PC-9 (cell line): ENCODE data around the gene HS3ST6. TPM values are rescaled to one million over a fixed set of nuclear protein-coding genes. Genes with fewer than 3 reads are reported as not detected.

Experiments used
- BruUV-seq: library from RNA; stranded (reverse); fragments of 400-500 nt; replicated peaks from 2 replicates; lab custom pipeline; 2021; lab: Mats Ljungman, UMichigan
- CTCF ChIA-PET: fragments of 300-600 bp; sonication (Branson Sonifier 250); formaldehyde crosslinking; loops from one replicate; lab custom pipeline; 2022; ENCODE audit warnings: antibody characterized with exemption; lab: Charles Lee
- POLR2A ChIA-PET: fragments of 300-600 bp; sonication (Branson Sonifier 250); formaldehyde crosslinking; loops from one replicate; lab custom pipeline; 2022; ENCODE audit warnings: antibody characterized with exemption; ENCODE audit not compliant: unreplicated experiment; lab: Charles Lee
- DNase-seq, 2 experiments: peaks; one replicate each; pipeline versions ENCODE4 v3.0.0 to v3.0.0-alpha.2; 2015 to 2022; ENCODE audit warnings: mixed read lengths in 1 of 2
- H2AFZ ChIP-seq: fragments of 200-600 bp; sonication (generic); 2 replicates; pipeline ENCODE4 v1.8.1; 2017; ENCODE audit warnings: antibody characterized with exemption
- H3F3A ChIP-seq: fragments of 200-600 bp; sonication (generic); 2 replicates; pipeline ENCODE4 v1.8.1; 2017; ENCODE audit warnings: antibody characterized with exemption, mild to moderate bottlenecking, low read depth; ENCODE audit not compliant: insufficient read depth
- H3K27ac ChIP-seq: fragments of 200-600 bp; sonication (generic); 2 replicates; pipeline ENCODE4 v1.6.1; 2016; ENCODE audit warnings: mixed run types
- H3K27me3 ChIP-seq: fragments of 200-600 bp; sonication (generic); 2 replicates; pipeline ENCODE4 v1.6.1; 2016; ENCODE audit warnings: low read depth, mixed run types; ENCODE audit not compliant: insufficient read depth
- H3K36me3 ChIP-seq: fragments of 200-600 bp; sonication (generic); 2 replicates; pipeline ENCODE4 v1.6.1; 2016; ENCODE audit warnings: low read depth, mixed run types
- H3K4me1 ChIP-seq: fragments of 200-600 bp; sonication (generic); replicated peaks from 2 replicates; pipeline ENCODE4 v1.6.1; 2016; ENCODE audit warnings: mixed run types; ENCODE audit not compliant: insufficient read depth
- H3K4me2 ChIP-seq: fragments of 200-600 bp; sonication (generic); 2 replicates; pipeline ENCODE4 v1.6.1; 2017; ENCODE audit warnings: mixed run types
- H3K4me3 ChIP-seq: fragments of 200-600 bp; sonication (generic); 2 replicates; pipeline ENCODE4 v1.6.1; 2016; ENCODE audit warnings: mixed run types
- H3K79me2 ChIP-seq: fragments of 200-600 bp; sonication (generic); 2 replicates; pipeline ENCODE4 v1.6.1; 2017; ENCODE audit warnings: low read depth, mixed run types
- H3K9me2 ChIP-seq: fragments of 200-600 bp; sonication (generic); 2 replicates; pipeline ENCODE4 v1.8.1; 2017; ENCODE audit warnings: mild to moderate bottlenecking; ENCODE audit not compliant: insufficient read depth
- H3K9me3 ChIP-seq: fragments of 200-600 bp; sonication (generic); 2 replicates; pipeline ENCODE4 v1.8.1; 2016; ENCODE audit warnings: low read depth; ENCODE audit not compliant: insufficient read depth
- H4K20me1 ChIP-seq: fragments of 200-600 bp; sonication (generic); 2 replicates; pipeline ENCODE4 v1.8.1; 2017; ENCODE audit not compliant: insufficient read depth
- EZH2 ChIP-seq: fragments of 200-600 bp; sonication (generic); IDR thresholded peaks from 2 replicates; pipeline ENCODE4 v1.8.0; 2017; ENCODE audit warnings: antibody characterized with exemption, low read depth
- intact Hi-C: fragments of 100-400 bp; cut with micrococcal nuclease; formaldehyde crosslinking; loops from one replicate; pipeline ENCODE4 v1.10.0; 2022; ENCODE audit not compliant: unreplicated experiment
- total RNA-seq: library from RNA; stranded (reverse); gene quantifications from 2 replicates; pipeline ENCODE4 v1.2.3, GENCODE V29; 2021
- TF ChIP-seq, protein P1 (sequence below): fragments of 200-600 bp; sonication (generic); conservative IDR thresholded peaks from 2 replicates; pipeline ENCODE4 v1.6.1; 2017; ENCODE audit warnings: mixed run types, antibody characterized with exemption, mild to moderate bottlenecking, moderate library complexity

Gene HS3ST6
- total RNA-seq, 1 experiment from 2014 or later: not detected

- H3K4me3 ChIP-seq: no peak overlapping the region
- CTCF ChIA-PET: no interaction called here
- H3K27me3 ChIP-seq: peaks cover 2% of the 10 kb centered on the region; the same call in 1 of the 2 replicates
- H4K20me1 ChIP-seq: no peaks in the 10 kb centered on the region
- H3K4me1 ChIP-seq: peaks cover 14% of the 10 kb centered on the region
- H2AFZ ChIP-seq: no peak overlapping the region
- POLR2A ChIA-PET: no interaction called here
- H3K36me3 ChIP-seq: no peaks in the 10 kb centered on the region
- H3K9me3 ChIP-seq: no peaks in the 10 kb centered on the region
- H3K4me2 ChIP-seq: no peak overlapping the region
- BruUV-seq: no TSS peak
- TF ChIP-seq, protein P1, sequence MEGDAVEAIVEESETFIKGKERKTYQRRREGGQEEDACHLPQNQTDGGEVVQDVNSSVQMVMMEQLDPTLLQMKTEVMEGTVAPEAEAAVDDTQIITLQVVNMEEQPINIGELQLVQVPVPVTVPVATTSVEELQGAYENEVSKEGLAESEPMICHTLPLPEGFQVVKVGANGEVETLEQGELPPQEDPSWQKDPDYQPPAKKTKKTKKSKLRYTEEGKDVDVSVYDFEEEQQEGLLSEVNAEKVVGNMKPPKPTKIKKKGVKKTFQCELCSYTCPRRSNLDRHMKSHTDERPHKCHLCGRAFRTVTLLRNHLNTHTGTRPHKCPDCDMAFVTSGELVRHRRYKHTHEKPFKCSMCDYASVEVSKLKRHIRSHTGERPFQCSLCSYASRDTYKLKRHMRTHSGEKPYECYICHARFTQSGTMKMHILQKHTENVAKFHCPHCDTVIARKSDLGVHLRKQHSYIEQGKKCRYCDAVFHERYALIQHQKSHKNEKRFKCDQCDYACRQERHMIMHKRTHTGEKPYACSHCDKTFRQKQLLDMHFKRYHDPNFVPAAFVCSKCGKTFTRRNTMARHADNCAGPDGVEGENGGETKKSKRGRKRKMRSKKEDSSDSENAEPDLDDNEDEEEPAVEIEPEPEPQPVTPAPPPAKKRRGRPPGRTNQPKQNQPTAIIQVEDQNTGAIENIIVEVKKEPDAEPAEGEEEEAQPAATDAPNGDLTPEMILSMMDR: no peak
- H3K9me2 ChIP-seq: no peaks in the 10 kb centered on the region
- H3K79me2 ChIP-seq: no peaks in the 10 kb centered on the region
- intact Hi-C loops: no loop called here
- DNase-seq: no peak
- no peak overlapping the region for H3K27ac ChIP-seq
- peaks cover 4% of the 10 kb centered on the region; the same call in 1 of the 2 replicates for H3F3A ChIP-seq
These were observed 14.1 kb downstream of the HS3ST6 start for GRCh38 chr16:1903845-1904840.

GRCh38 chr16:1903220-1903574 is 15.0 kb downstream of the HS3ST6 start:
- no peak overlapping the region for H3K4me2 ChIP-seq
- TF ChIP-seq, protein P1: no peak
- no peak for TF ChIP-seq EZH2
- no peak overlapping the region for H3K4me3 ChIP-seq
- no peaks in the 10 kb centered on the region for H4K20me1 ChIP-seq
- no peak overlapping the region for H2AFZ ChIP-seq
- no peaks in the 10 kb centered on the region for H3K9me2 ChIP-seq
- H3K27me3 ChIP-seq: peaks cover 2% of the 10 kb centered on the region; the same call in 1 of the 2 replicates
- no peak overlapping the region for H3K27ac ChIP-seq
- H3K36me3 ChIP-seq: no peaks in the 10 kb centered on the region
- no peaks in the 10 kb centered on the region for H3K9me3 ChIP-seq
- H3K79me2 ChIP-seq: no peaks in the 10 kb centered on the region
- no peak for DNase-seq
- peaks cover 4% of the 10 kb centered on the region; the same call in 1 of the 2 replicates for H3F3A ChIP-seq
- H3K4me1 ChIP-seq: peaks cover 14% of the 10 kb centered on the region
- intact Hi-C loops: no loop called here
- BruUV-seq: no TSS peak
- ChIA-PET CTCF (no interaction called here), POLR2A (no interaction called here)

GRCh38 chr16:1902547-1903219 is 15.5 kb downstream of the HS3ST6 start:
- no peak for DNase-seq
- Histone ChIP-seq H3K27me3 (peaks cover 2% of the 10 kb centered on the region; the same call in 1 of the 2 replicates), H3F3A (peaks cover 7% of the 10 kb centered on the region; the same call in 1 of the 2 replicates), H4K20me1 (no peaks in the 10 kb centered on the region), H3K9me2 (no peaks in the 10 kb centered on the region), H3K36me3 (no peaks in the 10 kb centered on the region), H3K4me3 (no peak overlapping the region), H3K9me3 (no peaks in the 10 kb centered on the region), H3K79me2 (no peaks in the 10 kb centered on the region), H3K27ac (no peak overlapping the region), H3K4me2 (no peak overlapping the region), H3K4me1 (peaks cover 14% of the 10 kb centered on the region), H2AFZ (no peak overlapping the region)
- intact Hi-C loops: no loop called here
- ChIA-PET CTCF (no interaction called here), POLR2A (no interaction called here)
- TF ChIP-seq, protein P1: no peak
- no peak for TF ChIP-seq EZH2
- BruUV-seq: no TSS peak
